H1 (cell line): ENCODE data around the gene KNDC1. TPM values are rescaled to one million over a fixed set of nuclear protein-coding genes. Genes with fewer than 3 reads are reported as not detected.
"Not testable (repeated sequence)": the region's sequence is repeated elsewhere in the genome, so short reads cannot be mapped to it uniquely, and the experiment has no call there.

ENCODE experiments used
- CTCF ChIA-PET: fragments of 300-600 bp; sonication (Branson Sonifier 250); formaldehyde crosslinking; loops from one replicate; lab custom pipeline; 2021; ENCODE audit not compliant: partially characterized antibody; lab: Charles Lee
- POLR2A ChIA-PET: fragments of 300-600 bp; sonication (Branson Sonifier 250); formaldehyde crosslinking; loops from one replicate; lab custom pipeline; 2021; ENCODE audit warnings: inconsistent platforms; ENCODE audit not compliant: partially characterized antibody; lab: Charles Lee
- DNase-seq, 2 experiments: peaks; one replicate each; pipeline versions ENCODE4 v3.0.0 to v3.0.0-alpha.2; 2010 to 2022; ENCODE audit warnings: low spot score in 2 of 2, low read depth in 1 of 2, mixed read lengths in 1 of 2
- FAIRE-seq: peaks from 2 replicates; lab custom pipeline; 2011; peaks lifted over from hg19 to GRCh38; lab: Jason Lieb, UNC
- H2AFZ ChIP-seq: 2 replicates; pipeline ENCODE4 v1.8.1; 2012; ENCODE audit warnings: low read length, inconsistent platforms
- H2AK5ac ChIP-seq: 2 replicates; pipeline ENCODE4 v1.6.1; 2013; ENCODE audit warnings: low read depth, low read length
- H2BK120ac ChIP-seq: replicated peaks from 2 replicates; pipeline ENCODE3; 2013; ENCODE audit warnings: low read depth, low read length, inconsistent platforms
- H2BK12ac ChIP-seq: 2 replicates; pipeline ENCODE4 v1.6.1; 2013; ENCODE audit warnings: low read depth, low read length
- H2BK15ac ChIP-seq: 2 replicates; pipeline ENCODE4 v1.6.1; 2013; ENCODE audit warnings: low read length
- H2BK20ac ChIP-seq: 2 replicates; pipeline ENCODE4 v1.6.1; 2013; ENCODE audit warnings: low read length
- H2BK5ac ChIP-seq: 2 replicates; pipeline ENCODE4 v1.6.1; 2013; ENCODE audit warnings: low read depth, low read length
- H3K14ac ChIP-seq: 2 replicates; pipeline ENCODE4 v1.6.1; 2013; ENCODE audit warnings: inconsistent platforms; ENCODE audit not compliant: insufficient read length
- H3K18ac ChIP-seq: 2 replicates; pipeline ENCODE4 v1.6.1; 2013; ENCODE audit warnings: low read length; ENCODE audit errors: extremely low read depth
- H3K23ac ChIP-seq: 2 replicates; pipeline ENCODE4 v1.6.1; 2013; ENCODE audit warnings: inconsistent platforms; ENCODE audit not compliant: insufficient read length
- H3K23me2 ChIP-seq: 2 replicates; pipeline ENCODE4 v1.6.1; 2013; ENCODE audit warnings: low read depth, low read length
- H3K27ac ChIP-seq: 2 replicates; pipeline ENCODE4 v1.6.1; 2011; ENCODE audit warnings: low read depth, low read length, inconsistent platforms
- H3K27me3 ChIP-seq, 4 experiments: replicated peaks in 1 of 4; 1 replicate in 1 of 4; 2 replicates in 3 of 4; pipeline versions ENCODE4 v1.6.1 to v1.8.1; 2011 to 2013; ENCODE audit warnings: low read length in 3 of 4, mild to moderate bottlenecking in 3 of 4, inconsistent platforms in 2 of 4, mixed read lengths in 2 of 4, moderate library complexity in 1 of 4; ENCODE audit not compliant: control insufficient read depth in 3 of 4, insufficient read depth in 3 of 4; ENCODE audit errors: extremely low read depth in 1 of 4
- H3K36me3 ChIP-seq, 4 experiments: 2 replicates each; pipeline versions ENCODE4 v1.6.1 to v1.8.1; 2011 to 2013; ENCODE audit warnings: mild to moderate bottlenecking in 4 of 4, low read length in 3 of 4, moderate library complexity in 2 of 4, control low read depth in 1 of 4, inconsistent platforms in 1 of 4; ENCODE audit not compliant: insufficient read depth in 4 of 4, control insufficient read depth in 2 of 4
- H3K4ac ChIP-seq: replicated peaks from 2 replicates; pipeline ENCODE3; 2013; ENCODE audit warnings: low read length, low read depth, mixed read lengths, inconsistent platforms; ENCODE audit not compliant: insufficient read length
- H3K4me1 ChIP-seq, 4 experiments: replicated peaks in 1 of 4; 1 replicate in 1 of 4; 2 replicates in 3 of 4; pipeline versions ENCODE4 v1.6.1 to v1.8.1; 2011 to 2013; ENCODE audit warnings: low read length in 3 of 4, inconsistent platforms in 2 of 4, mixed read lengths in 1 of 4; ENCODE audit not compliant: insufficient read depth in 4 of 4, control insufficient read depth in 3 of 4
- H3K4me2 ChIP-seq, 2 experiments: 2 replicates each; pipeline versions ENCODE4 v1.6.1 to v1.8.1; 2011 to 2013; ENCODE audit warnings: low read depth in 2 of 2, low read length in 2 of 2, control low read depth in 1 of 2, inconsistent platforms in 1 of 2, mild to moderate bottlenecking in 1 of 2; ENCODE audit not compliant: insufficient read depth in 1 of 2
- H3K4me3 ChIP-seq, 4 experiments: fragments of 200-600, 300-600 bp in 1 of 4; sonication (generic), shearing (Covaris generic), sonication (Bioruptor Twin) in 1 of 4; 2 replicates each; pipeline versions ENCODE4 v1.5.1 to v1.8.1; 2011 to 2016; ENCODE audit warnings: low read length in 4 of 4, low read depth in 3 of 4, control low read depth in 2 of 4, inconsistent platforms in 2 of 4, mild to moderate bottlenecking in 2 of 4, mixed read lengths in 1 of 4, moderate library complexity in 1 of 4; ENCODE audit not compliant: insufficient read depth in 2 of 4; ENCODE audit errors: extremely low read depth in 1 of 4
- H3K56ac ChIP-seq: replicated peaks from 2 replicates; pipeline ENCODE3; 2013; ENCODE audit warnings: low read depth, mild to moderate bottlenecking, mixed read lengths, low read length, inconsistent platforms; ENCODE audit not compliant: insufficient read length
- H3K79me1 ChIP-seq: 2 replicates; pipeline ENCODE4 v1.6.1; 2013; ENCODE audit warnings: low read depth, low read length, control low read depth
- H3K79me2 ChIP-seq, 2 experiments: 2 replicates each; pipeline versions ENCODE4 v1.6.1 to v1.8.1; 2012 to 2013; ENCODE audit warnings: low read length in 2 of 2, mild to moderate bottlenecking in 2 of 2, inconsistent platforms in 1 of 2; ENCODE audit not compliant: insufficient read depth in 2 of 2, control insufficient read depth in 1 of 2
- H3K9ac ChIP-seq, 4 experiments: replicated peaks in 1 of 4; 1 replicate in 1 of 4; 2 replicates in 3 of 4; pipeline versions ENCODE4 v1.6.1 to v1.8.1; 2011 to 2013; ENCODE audit warnings: low read depth in 3 of 4, low read length in 3 of 4, control low read depth in 2 of 4, mild to moderate bottlenecking in 2 of 4, moderate library complexity in 2 of 4, inconsistent platforms in 1 of 4; ENCODE audit errors: extremely low read depth in 1 of 4
- H3K9me3 ChIP-seq, 2 experiments: 2 replicates each; pipeline versions ENCODE4 v1.6.1 to v1.8.1; 2012 to 2013; ENCODE audit warnings: mild to moderate bottlenecking in 2 of 2, moderate library complexity in 2 of 2, control low read depth in 1 of 2, inconsistent platforms in 1 of 2, low read depth in 1 of 2, low read length in 1 of 2, mixed read lengths in 1 of 2; ENCODE audit not compliant: insufficient read depth in 2 of 2
- H4K20me1 ChIP-seq, 2 experiments: replicated peaks in 1 of 2; 2 replicates each; pipeline versions ENCODE3 to v1.8.1; 2011 to 2013; ENCODE audit warnings: inconsistent platforms in 2 of 2, low read length in 2 of 2, mild to moderate bottlenecking in 1 of 2; ENCODE audit not compliant: insufficient read depth in 2 of 2, control insufficient read depth in 1 of 2
- H4K5ac ChIP-seq: 2 replicates; pipeline ENCODE4 v1.6.1; 2013; ENCODE audit warnings: low read length, low read depth, mixed read lengths, inconsistent platforms; ENCODE audit not compliant: insufficient read length
- H4K8ac ChIP-seq: 2 replicates; pipeline ENCODE4 v1.8.0; 2013; ENCODE audit warnings: mild to moderate bottlenecking, moderate library complexity, low read length, inconsistent platforms; ENCODE audit not compliant: insufficient read depth; ENCODE audit errors: extremely low read depth
- H4K91ac ChIP-seq: replicated peaks from 2 replicates; pipeline ENCODE3; 2013; ENCODE audit warnings: low read length, mixed read lengths, inconsistent platforms; ENCODE audit not compliant: insufficient read length
- WGBS, 2 experiments: shearing (Covaris generic) in 1 of 2; methylation state at CpG; one replicate each; pipeline versions ENCODE4 v1.1.6 to v1.1.7; 2013 to 2015; ENCODE audit warnings: low lambda C conversion rate in 2 of 2, mixed read lengths in 2 of 2, inconsistent platforms in 1 of 2, low coverage in 1 of 2, missing lambda C conversion rate in 1 of 2; ENCODE audit not compliant: insufficient replicate concordance in 2 of 2, insufficient coverage in 1 of 2, insufficient read length in 1 of 2; ENCODE audit errors: extremely low coverage in 1 of 2, missing lambda C conversion rate in 1 of 2; 5-methylcytosine and 5-hydroxymethylcytosine counted together
- polyA plus RNA-seq, 7 experiments: library from polyadenylated mRNA; depleted of rRNA in 3 of 7; stranded (reverse) in 5 of 7; unstranded in 2 of 7; fragments of >200 nt in 5 of 7; fragments of 200-250 nt in 2 of 7; gene quantifications; 1 replicate in 5 of 7; 2 replicates in 1 of 7; 4 replicates in 1 of 7; pipeline versions ENCODE4 v1.2.1 to v1.2.3, GENCODE V29; 2011 to 2013; ENCODE audit warnings: missing spikeins in 2 of 7, mixed read lengths in 2 of 7
- total RNA-seq: library from RNA; stranded (reverse); fragmentation: NEBNext Ultra II Directional; extraction: Animal tissue kit (Norgen Biotek cat#: 25700); gene quantifications from 2 replicates; pipeline ENCODE4 v1.2.1, GENCODE V29; 2021

Gene KNDC1
- total and polyA plus RNA-seq, 2 of the 8 experiments (the other 6 are each of a cell fraction or from before 2014, with no cell fraction given): 7.5 to 16.7 TPM

- H3K4ac ChIP-seq, H3K27me3 ChIP-seq, H3K79me2 ChIP-seq, H4K8ac ChIP-seq, H3K9ac ChIP-seq, H4K20me1 ChIP-seq, FAIRE-seq, H4K5ac ChIP-seq, H3K4me3 ChIP-seq, H3K23me2 ChIP-seq, CTCF ChIA-PET, H3K36me3 ChIP-seq, H3K4me1 ChIP-seq, H2AK5ac ChIP-seq, H3K18ac ChIP-seq, H2BK120ac ChIP-seq, H2AFZ ChIP-seq, H2BK5ac ChIP-seq, H3K14ac ChIP-seq, H3K23ac ChIP-seq, H2BK20ac ChIP-seq, H2BK15ac ChIP-seq, H3K9me3 ChIP-seq, H3K4me2 ChIP-seq, H3K56ac ChIP-seq, H3K79me1 ChIP-seq, H4K91ac ChIP-seq, H3K27ac ChIP-seq, POLR2A ChIA-PET, H2BK12ac ChIP-seq: not testable (repeated sequence)
- 82% methylated on average over 3 of the region's 12 CpGs; no CpG with 5 or more reads in 1 of the 2 experiments for WGBS, 2 experiments
- peak in 1 of 2 experiments; percentile 44 for DNase-seq
Observed at GRCh38 chr10:133137486-133138145, 22.4 kb upstream of the KNDC1 start.
